ENCODE results near the gene FIGNL1.
A peak's percentile ranks its signal among the peaks of the same experiment; 100 is the strongest.

FIGNL1 gene

DNA sequence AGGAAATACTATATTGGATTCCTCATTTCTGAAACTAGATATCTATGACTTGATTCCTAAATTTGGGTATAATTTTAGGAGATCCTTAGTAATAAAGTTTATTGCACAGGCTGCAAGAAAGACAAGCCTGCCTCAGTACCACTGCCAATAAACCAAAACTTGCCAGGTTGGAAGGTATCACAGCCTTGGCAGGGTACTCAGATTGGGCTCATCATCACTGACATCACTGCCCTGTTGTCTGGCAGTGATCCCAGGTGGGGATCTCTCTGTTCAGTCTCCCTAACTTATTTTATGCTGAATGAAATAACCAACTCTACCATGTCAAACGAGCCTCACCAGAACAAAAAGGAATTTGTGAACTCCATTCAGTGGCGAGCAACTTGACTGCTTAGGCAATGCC lies 18.8 kb downstream of the FIGNL1 start:
- no peak for DNase-seq (ENCODE audit: low read depth in 1 of 2, low spot score in 1 of 2)

DNA sequence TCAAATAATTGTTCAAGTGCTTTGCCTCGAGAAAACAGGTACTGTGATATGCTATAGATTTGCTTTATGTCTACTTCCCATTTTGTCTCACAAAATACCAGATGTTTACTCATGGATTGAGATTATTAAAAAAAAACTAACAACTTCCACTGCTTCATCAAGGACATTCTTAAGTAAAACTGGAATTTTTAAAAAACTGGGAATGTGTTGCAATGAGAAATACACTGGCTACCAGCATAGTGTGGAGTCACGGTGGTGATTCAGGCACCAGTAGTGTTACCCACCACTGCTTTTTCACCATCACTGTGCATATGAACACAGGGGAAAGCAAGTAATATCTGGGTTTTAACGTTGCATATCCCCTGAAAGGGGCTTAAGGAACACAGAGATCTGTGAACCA lies 21.2 kb downstream of the FIGNL1 start:
- no peak for DNase-seq (ENCODE audit: low read depth in 1 of 2, low spot score in 1 of 2)

DNA sequence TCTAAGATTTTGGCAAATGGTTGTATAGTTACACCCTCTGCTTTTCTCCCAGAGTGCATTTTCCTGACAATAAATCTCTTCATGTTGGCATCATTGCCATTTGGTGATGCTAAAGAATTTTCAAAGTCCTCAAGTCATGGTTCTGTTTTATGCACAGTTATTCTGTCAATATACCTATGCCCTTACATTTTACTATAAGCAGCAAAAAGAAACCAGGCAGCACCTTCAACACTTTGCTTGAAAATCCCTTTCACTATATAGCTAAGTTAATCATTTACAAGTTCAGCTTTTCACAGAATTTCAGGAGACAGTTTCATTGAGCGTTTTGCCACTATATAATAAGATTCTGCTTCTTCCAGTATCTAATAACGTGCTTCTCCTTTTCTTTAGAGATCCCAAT lies 22.6 kb downstream of the FIGNL1 start:
- no peak for DNase-seq (ENCODE audit: low read depth in 1 of 2, low spot score in 1 of 2)

DNA sequence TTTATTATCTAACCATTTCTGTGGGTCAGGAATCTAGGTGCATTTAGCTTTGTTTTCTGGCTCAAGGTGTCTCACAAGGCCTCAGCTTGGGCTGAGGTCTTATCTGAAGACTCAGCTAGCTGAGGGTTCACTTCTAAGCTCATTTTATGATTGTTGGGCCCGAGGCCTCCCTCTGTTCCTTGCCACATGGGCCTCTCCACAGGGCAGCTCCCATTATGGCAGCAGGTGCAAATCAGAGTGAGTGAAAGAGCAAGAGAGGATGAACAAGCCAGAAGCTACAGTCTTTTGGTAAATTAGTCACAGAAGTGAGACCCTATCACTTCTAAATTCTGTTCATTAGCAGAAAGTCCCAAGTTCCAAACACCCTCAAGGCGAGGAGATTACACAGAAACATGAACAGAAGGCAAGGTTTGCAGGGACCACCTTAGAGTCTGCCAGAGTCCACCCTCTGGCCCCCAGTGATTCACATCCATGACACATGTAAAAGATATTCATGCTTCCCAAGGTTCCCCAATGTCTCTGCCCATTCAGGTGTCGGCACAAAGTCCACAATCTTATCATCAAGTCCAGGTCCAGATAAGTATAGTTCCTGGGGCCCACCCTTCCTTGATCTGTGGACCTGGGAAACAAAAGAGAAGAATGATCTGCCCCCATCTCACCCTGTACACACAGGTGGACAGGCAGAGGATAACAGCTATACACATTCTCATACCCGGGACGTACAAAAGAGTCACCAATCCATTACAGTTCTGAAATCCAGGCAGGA lies 23.7 kb downstream of the FIGNL1 start:
- DNase-seq (ENCODE audit: low read depth in 1 of 2, low spot score in 1 of 2) = no peak

DNA sequence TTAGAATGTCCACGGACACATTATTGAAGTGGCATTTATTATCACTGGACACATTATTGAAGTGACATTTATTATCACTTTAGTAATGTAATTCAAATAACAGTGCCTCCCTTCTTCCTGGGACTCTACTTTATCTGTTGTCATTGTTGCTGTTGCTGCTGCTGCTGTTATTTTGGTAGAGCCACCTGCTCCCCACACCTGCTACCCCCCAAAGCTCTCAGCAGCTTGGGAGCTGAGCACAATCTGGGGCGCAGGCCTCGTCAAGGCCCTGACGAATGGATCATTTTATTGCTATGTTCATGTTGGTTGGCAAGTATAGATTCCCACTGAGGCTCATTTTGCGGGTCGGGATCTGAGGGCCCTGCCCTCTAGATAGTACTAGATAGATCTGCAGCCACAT lies 24.8 kb downstream of the FIGNL1 start:
- DNase-seq (ENCODE audit: low read depth in 1 of 2, low spot score in 1 of 2) = no peak

DNA sequence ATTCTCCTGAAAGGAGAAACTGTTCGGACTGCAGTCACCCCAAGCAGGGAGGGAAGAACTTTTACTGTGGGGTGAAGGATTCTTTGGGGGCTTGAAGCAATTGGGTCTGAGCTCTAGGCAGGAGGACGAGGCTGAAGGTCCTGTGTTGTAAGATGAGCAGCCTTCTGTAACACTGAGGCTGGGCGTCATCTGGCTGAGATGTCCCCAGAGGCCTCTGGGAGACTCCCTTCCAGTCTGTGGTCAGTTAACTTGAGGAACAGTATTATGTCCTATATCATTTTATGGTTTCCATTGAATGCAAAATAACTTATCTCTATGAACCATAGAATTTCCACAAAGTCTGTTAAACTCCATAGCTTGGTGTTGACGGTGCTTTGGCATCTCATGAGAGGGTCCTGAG lies 26.3 kb downstream of the FIGNL1 start:
- DNase-seq (ENCODE audit: low read depth in 1 of 2, low spot score in 1 of 2) = no peak

DNA sequence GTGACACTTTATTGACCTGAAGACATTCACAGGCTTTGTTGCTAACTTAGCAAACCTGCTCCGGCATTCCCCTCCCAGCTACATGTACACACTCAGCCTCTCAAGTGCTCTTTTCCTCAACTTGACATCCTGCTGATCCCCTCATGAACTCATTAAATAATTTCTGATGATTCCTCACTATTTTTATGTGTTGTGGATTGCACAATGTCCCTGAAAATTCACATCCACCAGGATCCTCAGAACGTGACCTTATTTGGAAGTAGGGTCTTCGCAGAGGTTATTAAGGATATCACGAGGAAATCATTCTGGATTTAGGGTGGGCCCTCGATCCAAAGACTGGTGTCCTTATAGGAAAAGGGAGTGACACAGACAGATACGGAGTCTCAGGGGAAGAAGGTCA lies 27.3 kb downstream of the FIGNL1 start:
- no peak for DNase-seq (ENCODE audit: low read depth in 1 of 2, low spot score in 1 of 2)

DNA sequence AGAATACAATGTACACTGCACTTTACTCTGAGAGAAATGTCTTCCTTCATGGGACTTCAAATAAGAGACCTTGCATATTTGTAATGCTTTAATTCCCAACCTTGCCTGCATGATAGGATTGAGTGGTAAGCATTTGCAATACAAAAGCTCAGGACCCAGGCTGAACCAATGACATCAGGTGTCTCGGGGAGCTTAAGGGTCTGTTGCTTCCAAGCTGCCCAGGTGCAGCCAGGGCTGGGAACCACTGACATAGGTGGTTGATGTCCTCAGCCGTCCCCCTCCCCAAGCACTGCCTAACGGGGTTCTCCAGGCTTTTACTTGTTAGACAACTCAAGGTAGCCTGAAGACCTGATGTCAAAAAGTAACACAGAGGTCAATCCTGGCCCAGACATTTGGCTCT lies 29.1 kb downstream of the FIGNL1 start:
- no peak for DNase-seq (ENCODE audit: low read depth in 1 of 2, low spot score in 1 of 2)

DNA sequence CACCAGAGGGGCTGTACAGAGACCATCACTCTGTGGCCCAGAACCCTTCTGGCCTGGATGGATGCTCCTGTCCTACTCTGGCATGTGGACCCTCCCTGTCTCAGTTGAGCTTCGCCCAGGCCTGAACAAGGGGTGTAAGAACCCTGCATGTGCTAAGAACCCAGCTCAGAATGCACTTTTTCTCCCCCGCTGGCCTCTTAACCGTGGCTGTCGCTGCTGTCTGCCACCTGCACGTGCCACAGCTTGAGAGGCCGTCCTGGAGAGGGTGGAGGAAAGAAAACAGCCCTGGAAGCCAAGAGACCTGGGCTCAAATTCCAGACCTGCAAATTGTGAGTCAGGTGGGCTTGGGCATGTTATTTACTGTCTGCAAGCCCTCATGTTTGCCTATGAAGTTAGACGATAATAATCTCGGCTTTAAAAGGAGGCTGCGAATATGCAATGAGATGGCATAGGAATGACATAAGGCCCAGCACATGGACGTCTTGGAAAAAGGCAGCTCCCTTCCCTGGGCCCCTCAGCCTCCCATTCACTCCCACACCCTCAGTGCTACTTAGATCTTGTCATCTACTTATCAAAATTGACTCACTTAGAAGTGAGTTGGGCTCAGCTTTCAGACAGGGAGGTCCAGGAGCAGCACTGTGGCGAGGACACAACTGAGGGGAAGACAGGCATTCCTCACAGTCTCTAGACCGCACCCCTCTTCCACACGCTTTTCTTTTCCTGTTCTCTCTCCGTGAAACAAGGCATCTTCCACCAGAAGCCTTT lies 31.4 kb downstream of the FIGNL1 start:
- DNase-seq (ENCODE audit: low read depth in 1 of 2, low spot score in 1 of 2) = no peak

DNA sequence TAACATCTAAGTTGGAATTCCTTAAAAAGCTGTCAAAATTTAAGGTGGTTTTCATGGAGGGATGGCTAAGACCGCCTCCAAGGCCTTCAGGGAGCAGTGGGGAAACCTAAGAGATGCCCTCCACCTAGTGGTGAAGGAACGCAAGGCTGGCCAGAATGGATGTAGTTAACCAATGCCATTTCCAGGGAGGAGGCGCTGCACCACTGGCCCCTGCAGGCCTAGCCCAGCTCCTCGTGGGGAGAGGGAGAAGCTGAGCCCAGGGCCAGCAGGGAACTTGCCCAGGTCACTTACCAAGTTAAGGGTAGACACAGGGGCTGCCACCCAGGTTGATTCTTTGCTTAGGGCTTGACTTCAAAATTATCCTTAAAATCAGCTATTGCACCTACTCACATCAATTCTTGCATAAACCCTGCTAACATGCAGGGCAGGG lies 32.0 kb downstream of the FIGNL1 start:
- peak; percentile 49 to 54 for DNase-seq (ENCODE audit: low read depth in 1 of 2, low spot score in 1 of 2)

DNA sequence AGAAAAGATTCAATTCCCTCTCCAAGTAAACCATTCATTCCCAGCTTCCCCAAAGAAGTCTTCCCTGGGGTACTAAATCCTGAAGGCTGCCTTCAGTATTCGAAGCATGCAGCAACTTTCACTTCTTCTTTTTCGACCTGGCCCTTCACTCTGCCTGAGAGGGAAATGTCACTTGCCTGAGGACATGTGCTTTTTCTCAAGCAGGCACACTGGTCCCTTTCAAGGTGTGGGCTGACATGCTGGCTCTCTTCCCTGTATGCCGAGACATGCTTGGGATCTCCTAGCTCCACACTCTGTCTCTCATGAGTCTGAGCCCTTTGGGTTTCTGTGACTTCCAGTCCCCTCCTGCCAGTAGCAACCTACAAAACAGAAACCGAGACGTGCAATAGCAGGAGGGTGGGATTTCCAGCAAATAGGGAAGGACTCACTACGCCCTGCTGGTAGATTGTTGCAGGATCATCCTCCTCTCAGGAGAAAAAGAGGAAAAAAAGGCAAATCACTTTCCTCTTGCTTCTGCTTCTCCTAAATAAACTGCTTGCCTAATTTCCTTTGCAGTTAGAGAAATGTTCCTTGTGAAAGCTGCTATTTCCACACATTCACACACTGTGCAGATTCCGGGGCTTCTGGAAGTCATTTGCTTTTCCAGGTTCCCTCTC lies 33.5 kb downstream of the FIGNL1 start:
- no peak for DNase-seq (ENCODE audit: low read depth in 1 of 2, low spot score in 1 of 2)

DNA sequence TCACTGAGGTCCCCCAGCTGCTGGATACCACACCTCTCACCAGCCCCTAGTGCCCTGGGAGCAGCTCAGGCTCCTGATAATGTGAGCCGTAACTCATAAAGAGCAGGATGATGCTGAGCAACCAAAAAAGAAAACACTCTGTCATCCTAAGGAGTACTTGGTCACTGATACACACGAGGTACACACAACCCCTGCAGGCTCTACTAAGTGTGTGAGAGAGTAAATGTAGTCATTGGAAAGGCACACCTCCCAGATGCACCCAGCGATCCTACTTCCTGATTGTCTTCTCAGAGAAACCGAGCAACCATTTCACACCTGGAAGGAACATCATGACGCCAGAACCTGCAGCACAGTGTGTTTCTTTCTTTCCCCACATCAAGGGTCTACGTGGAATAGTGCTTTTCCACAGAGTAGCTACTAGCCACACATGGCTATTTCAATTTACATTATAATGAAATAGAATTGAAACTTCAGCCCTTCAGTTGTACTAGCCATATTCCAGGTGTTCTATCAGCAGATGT lies 34.2 kb downstream of the FIGNL1 start:
- DNase-seq (ENCODE audit: low read depth in 1 of 2, low spot score in 1 of 2) = no peak

DNA sequence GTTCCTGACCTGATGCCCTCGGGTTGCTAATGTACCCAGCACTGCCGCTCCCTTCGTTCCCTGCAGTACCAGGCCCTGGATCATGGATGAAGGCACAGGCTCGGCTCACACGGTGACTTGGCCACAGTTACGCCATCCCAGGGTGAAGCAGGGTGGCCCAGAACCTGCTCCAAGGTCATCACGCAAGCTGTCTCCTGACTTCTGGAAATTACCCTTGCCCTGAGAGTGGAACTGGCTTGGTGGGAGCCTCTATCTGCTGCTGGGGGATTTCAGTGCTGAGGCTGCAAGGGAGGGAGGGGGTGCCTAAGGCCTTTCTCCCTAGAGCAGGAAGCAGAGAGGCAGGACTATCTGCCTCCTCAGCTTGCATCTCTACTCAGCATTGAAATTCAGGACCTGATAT lies 36.6 kb downstream of the FIGNL1 start:
- no peak for DNase-seq (ENCODE audit: low read depth in 1 of 2, low spot score in 1 of 2)

DNA sequence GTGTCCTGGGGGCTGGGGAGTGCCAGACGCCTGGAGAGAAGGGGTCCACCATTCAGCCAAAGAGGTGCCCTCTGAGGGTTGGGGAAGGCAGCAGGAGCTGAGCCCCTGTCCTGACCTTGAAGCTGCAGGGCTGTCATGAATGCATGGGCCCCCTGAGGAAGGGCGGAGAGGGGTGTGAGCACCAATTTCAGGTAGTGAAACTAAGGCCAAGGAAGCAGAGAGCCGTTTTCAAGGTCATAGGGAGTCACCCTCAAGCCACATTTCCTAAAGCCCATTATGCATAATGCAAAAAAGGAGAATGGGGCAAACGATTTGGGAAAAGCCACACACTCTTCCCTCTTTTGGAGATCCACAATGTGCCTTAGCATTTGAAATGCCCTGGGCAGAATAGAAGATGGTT lies 37.2 kb downstream of the FIGNL1 start:
- DNase-seq (ENCODE audit: low read depth in 1 of 2, low spot score in 1 of 2) = no peak

DNA sequence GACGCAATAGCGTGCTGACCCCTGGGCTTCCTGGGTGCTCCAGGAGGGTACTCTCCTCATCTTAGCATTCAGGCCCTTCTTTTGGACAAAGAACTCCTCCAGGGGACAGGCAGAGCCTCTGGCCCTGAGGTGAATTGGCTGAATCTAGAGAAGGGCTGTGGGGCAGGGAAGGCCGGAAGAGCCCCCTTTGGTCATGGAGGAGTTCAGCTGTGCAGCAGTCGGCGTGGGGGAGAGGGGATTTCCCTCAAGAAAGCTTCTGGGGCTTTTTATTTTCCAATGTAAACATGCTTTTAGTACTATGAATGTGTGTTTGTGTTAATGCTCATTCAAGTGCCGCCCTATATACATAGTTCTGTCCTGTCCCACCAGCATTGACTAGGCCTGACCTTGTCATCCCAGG lies 38.8 kb downstream of the FIGNL1 start:
- DNase-seq (ENCODE audit: low read depth in 1 of 2, low spot score in 1 of 2) = no peak

DNA sequence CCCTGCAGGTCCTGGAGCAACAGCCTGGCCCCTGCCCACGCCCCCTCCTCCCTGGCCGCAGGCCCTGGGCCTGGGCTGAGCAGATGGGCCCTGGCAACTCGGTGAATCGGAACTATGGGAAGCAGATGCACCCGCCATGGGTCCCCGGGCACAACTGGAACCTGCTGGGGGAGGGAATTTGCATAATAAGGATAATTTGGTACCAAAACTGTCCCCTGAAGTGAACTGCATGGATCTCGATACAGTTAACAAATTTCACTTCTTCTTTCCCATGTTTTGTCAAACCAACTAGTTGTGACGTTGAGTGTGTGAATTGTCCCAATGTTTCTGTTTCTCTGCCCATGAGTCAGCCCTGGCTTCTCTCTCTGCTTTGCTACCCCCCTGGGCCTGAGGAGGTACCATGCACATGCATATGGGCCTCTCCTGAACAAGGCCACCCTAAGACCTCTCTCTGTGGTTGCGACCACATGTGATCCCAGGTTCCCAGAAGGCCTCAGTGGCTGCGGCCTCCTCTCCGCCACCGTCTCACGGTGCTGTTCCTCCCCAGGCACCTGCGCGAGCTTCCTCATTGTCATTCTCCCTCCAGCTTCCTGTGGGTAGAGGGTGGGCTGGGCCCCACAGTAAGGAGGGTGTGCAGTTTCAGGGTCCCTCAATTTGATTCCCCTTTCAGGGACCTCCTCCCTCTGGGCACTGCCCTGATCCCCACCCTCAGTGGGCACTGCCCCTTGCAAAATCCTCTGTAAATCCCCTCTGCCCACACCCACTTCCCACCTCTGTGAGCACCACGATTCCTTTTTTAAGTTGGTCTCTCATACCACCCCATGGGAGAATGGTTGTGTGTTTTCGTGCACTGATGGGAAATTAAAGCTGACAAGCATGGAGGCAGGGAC lies 40.0 kb downstream of the FIGNL1 start:
- DNase-seq (ENCODE audit: low read depth in 1 of 2, low spot score in 1 of 2) = no peak

DNA sequence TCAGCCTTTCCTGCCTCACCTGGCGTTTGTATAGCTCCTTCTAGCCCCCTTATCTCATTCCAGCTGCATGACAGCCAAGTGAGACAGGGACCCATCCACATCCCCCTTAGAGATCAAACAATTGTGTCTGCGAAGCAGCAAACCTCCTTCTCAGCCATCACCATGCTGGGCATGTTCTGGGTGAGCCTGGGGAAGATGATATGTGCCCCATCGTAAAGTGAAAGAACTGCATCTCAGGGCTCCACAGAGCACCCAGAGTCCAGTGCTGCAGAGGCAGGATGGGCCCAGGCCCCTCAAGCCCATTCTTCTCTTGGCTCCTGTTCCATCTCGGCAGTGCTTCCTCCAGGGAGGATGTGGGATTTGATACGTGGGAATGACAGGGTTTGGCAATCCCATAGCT lies 43.2 kb downstream of the FIGNL1 start:
- DNase-seq (ENCODE audit: low read depth in 1 of 2, low spot score in 1 of 2) = no peak

DNA sequence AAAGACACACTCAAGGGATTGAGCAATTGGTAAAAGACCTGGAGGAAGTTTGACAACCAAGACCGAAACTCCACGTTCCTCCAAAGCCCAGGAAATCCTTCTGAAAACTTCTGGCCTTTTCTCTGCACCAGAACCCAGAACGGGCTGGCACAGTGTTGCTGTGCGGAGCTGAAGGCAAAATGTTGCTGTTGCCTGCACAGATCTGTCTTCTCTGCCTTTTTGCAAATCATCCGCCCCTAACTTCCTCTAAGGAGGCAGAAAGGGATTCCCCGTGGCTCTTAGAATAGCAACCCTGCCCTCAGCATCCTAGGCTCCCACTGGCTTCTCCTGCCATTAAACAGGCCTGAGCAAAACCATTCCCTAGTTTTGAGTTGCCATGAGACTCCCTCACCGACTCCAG lies 44.9 kb downstream of the FIGNL1 start:
- no peak for DNase-seq (ENCODE audit: low read depth in 1 of 2, low spot score in 1 of 2)

DNA sequence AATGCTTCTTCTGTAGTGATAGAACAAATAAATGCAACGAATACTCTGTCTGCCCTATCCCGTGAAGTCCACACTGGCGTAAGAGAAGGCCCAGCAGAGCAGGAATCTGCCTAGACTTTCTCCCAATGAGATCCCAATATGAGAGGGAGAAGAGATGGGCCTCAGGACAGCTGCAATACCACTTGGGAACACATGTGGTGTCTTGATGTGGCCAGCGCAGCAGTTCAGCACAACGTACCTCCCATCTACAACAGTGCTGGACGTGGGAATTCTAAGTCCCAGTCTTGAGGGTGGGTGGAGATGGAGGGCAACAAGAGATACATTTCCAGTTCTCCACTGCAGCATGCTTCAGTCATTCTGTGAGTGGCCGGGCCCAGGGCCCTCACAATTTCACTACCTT lies 45.8 kb downstream of the FIGNL1 start:
- DNase-seq (ENCODE audit: low read depth in 1 of 2, low spot score in 1 of 2) = no peak

DNA sequence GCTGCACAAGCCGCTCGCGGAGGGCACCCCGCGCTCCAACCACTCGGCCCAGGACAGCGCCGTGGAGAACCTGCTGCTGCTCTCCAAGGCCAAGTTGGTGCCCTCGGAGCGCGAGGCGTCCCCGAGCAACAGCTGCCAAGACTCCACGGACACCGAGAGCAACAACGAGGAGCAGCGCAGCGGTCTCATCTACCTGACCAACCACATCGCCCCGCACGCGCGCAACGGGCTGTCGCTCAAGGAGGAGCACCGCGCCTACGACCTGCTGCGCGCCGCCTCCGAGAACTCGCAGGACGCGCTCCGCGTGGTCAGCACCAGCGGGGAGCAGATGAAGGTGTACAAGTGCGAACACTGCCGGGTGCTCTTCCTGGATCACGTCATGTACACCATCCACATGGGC lies 50.0 kb downstream of the FIGNL1 start:
- DNase-seq (ENCODE audit: low read depth in 1 of 2, low spot score in 1 of 2) = no peak

DNA sequence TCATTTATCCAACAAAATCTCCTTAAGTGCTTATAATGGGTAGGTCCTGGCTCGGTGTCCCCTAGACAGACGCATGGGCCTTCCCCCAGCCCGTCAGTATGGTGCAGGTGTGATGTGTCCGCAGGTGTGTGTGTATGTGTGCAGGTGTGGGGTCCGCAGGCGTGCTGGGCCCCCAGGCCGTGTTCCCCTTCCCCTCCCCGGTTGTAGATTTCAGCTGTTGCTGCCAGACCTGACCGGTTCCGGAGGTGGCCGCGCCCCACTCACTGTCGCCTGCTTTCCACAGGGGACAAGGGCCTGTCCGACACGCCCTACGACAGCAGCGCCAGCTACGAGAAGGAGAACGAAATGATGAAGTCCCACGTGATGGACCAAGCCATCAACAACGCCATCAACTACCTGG lies 50.5 kb downstream of the FIGNL1 start:
- DNase-seq (ENCODE audit: low read depth in 1 of 2, low spot score in 1 of 2) = no peak

Measured in activated T-helper 1 cell treated with anti-CD3 and anti-CD28 coated beads, Interleukin-2, amount 50 U/mL, for 16 hours (primary cell).